Lower lobe of right lung (tissue), 2 donors: ENCODE measurements around the gene TMEM80. TPM values are rescaled to one million over a fixed set of nuclear protein-coding genes. Genes with fewer than 3 reads are reported as not detected.
A peak's percentile ranks its signal among the peaks of the same experiment; 100 is the strongest.

Experiments
- ATAC-seq, 2 donors: fragments of 200-7000 bp; cut with Tn5 transposase; one replicate each; pipeline ENCODE4 v1.9.1; 2020 to 2022; ENCODE audit warnings: mild to moderate bottlenecking in 2 of 2, moderate library complexity in 2 of 2
- DNase-seq: peaks from one replicate; pipeline ENCODE4 v3.0.0-alpha.2; 2020
- H3K27ac ChIP-seq: fragments of 200-600 bp; one replicate; pipeline ENCODE4 v1.8.0; 2022
- H3K27me3 ChIP-seq: fragments of 200-600 bp; one replicate; pipeline ENCODE4 v1.8.0; 2022; ENCODE audit warnings: low read depth
- H3K36me3 ChIP-seq: fragments of 200-600 bp; one replicate; pipeline ENCODE4 v1.8.0; 2022; ENCODE audit warnings: mild to moderate bottlenecking
- H3K4me1 ChIP-seq: fragments of 200-600 bp; one replicate; pipeline ENCODE4 v1.8.0; 2022
- H3K4me3 ChIP-seq: fragments of 200-600 bp; one replicate; pipeline ENCODE4 v1.8.0; 2022; ENCODE audit warnings: mild to moderate bottlenecking
- H3K9me3 ChIP-seq: fragments of 200-600 bp; one replicate; pipeline ENCODE4 v1.8.0; 2022
- intact Hi-C: fragments of 100-400 bp; cut with DNase I; formaldehyde crosslinking; loops from one replicate; pipeline ENCODE4 v1.11.0; 2022
- total RNA-seq: library from RNA; stranded (reverse); fragmentation: NEBNext Ultra II Directional; extraction: Animal tissue kit (Norgen Biotek cat#: 25700); gene quantifications from one replicate; pipeline ENCODE4 v1.2.1, GENCODE V29; 2021
- TF ChIP-seq, protein P1 (sequence below): fragments of 200-600 bp; IDR thresholded peaks from one replicate; pipeline ENCODE4 v1.8.0; 2022; ENCODE audit warnings: antibody characterized with exemption, mild to moderate bottlenecking
- donor health status: DM: no; HTN: yes; CAD: no; lungs with severe emphysema.

TMEM80 gene
- total RNA-seq, 1 donor from 2014 or later, result 33.9 TPM

DNA sequence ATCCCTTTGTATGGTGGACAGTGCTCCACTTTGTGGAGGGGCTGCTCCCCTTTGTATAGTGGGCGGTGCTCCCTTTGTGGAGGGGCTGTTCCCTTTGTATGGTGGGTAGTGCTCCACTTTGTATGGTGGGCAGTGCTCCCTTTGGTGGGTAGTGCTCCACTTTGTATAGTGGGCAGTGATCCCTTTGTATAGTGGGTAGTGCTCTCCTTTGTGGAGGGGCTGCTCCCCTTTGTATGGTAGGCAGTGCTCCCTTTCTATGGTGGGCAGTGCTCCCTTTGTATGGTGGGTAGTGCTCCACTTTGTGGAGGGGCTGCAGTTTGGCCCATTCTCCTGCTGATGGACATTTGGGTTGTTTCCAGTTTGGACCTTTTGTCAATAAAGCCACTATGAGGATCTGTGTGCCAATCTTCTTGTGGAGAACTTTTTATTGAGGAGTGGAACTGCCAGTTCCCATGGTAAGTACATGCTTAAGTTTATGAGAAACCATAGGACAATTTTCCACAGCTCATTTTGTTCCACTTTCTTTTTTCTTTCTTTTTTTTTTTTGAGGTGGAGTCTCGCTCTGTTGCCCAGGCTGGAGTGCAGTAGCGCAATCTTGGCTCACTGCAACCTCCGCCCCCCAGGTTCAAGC lies 47.1 kb downstream of the TMEM80 start:
- H3K27me3 ChIP-seq, result no peaks in the 10 kb centered on the region
- no peaks in the 10 kb centered on the region for H3K36me3 ChIP-seq

DNA sequence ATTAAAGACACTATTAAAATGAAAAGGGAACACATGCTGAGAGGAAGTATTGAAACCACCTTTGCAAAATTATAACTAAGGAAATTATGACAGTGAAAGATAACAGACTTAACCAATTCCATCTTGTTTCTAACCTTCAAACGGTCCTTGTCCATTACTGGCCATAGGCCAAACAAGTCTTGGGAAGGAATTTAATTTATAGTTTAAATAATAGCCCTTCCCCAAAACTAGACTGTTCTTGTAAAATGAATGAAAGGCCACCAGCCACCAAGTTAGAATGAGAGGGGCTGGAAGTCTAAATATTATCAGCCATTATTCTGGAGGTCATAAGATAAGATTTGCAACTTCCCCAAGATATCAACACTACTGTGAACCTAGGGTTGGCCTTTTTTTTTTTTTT lies 49.8 kb downstream of the TMEM80 start:
- no peak overlapping the region for H3K4me3 ChIP-seq
- no peaks in the 10 kb centered on the region for H3K27me3 ChIP-seq
- intact Hi-C loops, result no loop called here
- ATAC-seq (no peak), DNase-seq (no peak)
- H3K9me3 ChIP-seq, result no peaks in the 10 kb centered on the region
- no peaks in the 10 kb centered on the region for H3K36me3 ChIP-seq
- peaks cover 32% of the 10 kb centered on the region for H3K4me1 ChIP-seq
- no peak overlapping the region for H3K27ac ChIP-seq
- TF ChIP-seq, protein P1, sequence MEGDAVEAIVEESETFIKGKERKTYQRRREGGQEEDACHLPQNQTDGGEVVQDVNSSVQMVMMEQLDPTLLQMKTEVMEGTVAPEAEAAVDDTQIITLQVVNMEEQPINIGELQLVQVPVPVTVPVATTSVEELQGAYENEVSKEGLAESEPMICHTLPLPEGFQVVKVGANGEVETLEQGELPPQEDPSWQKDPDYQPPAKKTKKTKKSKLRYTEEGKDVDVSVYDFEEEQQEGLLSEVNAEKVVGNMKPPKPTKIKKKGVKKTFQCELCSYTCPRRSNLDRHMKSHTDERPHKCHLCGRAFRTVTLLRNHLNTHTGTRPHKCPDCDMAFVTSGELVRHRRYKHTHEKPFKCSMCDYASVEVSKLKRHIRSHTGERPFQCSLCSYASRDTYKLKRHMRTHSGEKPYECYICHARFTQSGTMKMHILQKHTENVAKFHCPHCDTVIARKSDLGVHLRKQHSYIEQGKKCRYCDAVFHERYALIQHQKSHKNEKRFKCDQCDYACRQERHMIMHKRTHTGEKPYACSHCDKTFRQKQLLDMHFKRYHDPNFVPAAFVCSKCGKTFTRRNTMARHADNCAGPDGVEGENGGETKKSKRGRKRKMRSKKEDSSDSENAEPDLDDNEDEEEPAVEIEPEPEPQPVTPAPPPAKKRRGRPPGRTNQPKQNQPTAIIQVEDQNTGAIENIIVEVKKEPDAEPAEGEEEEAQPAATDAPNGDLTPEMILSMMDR, result no peak

More for the DNA sequence above, 47.1 kb downstream of the TMEM80 start:
- DNase-seq, result no peak
- intact Hi-C loops, result no loop called here
- TF ChIP-seq, protein P1, result no peak
- Histone ChIP-seq H3K9me3 (no peaks in the 10 kb centered on the region), H3K4me1 (peaks cover 11% of the 10 kb centered on the region), H3K4me3 (no peak overlapping the region), H3K27ac (no peak overlapping the region)
- ATAC-seq, result no peak

DNA sequence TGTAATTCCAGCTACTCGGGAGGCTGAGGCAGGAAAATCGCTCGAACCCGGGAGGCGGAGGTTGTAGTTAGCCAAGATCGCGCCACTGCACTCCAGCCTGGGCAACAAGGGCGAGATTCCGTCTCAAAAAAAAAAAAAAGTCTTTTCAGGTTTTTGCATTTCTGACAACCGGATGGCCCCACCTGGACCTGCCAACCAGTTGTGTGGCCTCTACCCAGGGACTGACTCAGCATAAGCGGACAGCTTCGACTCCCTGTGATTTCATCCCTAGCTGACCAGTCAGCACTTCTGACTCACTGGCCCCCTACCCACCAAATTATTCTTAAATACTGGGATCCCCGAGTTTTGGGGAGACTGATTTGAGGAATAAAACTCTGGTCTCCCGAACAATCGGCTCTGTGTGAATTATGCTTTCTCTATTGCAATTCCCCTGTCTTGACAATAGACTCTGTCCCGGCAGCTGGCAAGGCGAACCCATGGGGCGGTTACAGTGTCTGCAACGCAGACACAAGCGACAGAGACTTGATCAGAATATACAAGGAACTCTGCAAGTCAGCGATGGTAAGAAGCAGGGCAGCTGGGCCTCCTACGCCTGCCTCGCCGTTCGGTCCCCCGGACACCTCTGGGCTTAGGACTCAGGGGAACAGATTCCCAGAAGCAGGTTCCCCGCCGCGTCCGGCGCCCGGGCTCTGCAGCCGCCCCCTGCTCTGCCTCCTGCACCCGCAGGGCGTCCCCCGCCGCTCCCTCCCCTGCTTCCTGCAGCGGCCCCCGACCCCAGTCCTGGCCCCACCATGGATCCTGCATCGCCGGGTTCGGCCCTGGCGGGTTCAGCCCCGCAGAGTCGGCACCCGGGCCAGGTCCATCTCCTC lies 50.9 kb downstream of the TMEM80 start:
- H3K27ac ChIP-seq, result peak overlapping the region; percentile 93
- intact Hi-C loops, result no loop called here

DNA sequence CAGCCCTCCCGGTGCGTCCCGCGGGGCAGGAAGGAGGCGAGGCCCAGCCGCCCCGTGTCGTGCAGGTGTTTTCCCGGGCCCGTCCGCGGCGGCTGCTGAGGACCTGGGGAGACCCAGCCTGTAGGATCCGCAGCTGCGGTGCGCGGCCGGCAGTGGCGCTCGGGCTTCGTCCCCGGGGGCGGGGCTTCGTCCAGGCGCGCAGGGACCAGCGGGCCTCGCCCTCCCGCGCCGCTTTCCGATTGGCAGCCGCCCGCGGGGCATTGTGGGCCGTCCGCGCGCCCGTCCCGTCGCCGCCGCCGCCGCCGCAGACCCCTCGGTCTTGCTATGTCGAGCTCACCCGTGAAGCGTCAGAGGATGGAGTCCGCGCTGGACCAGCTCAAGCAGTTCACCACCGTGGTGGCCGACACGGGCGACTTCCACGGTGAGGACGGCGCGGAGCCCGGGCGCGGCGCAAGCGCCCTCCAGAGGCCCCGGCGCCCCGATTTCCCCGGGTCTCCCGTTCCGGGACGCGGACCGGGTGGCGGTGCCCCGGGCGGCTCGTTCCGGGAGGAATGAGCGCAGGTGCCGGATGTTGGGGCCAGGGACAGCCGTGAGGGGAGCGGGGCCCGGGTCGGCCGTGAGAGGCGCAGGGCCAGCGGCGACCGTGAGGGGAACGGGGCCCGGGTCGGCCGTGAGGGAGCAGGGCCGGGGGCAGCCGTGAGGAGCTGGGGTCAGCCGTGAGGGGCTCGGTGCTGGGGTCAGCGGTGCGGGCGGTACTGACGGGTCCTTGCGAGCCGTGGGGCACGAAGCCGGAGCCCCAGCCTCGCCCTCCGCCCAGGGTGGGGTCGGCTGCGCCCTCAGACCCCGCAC lies 51.8 kb downstream of the TMEM80 start, which contains the start of gene TALDO1:
TSS of gene TALDO1 (plus strand) at position 307 of the 849 bp plus-strand sequence. CDS start at position 325, 18 bp downstream.
- peaks cover 32% of the 10 kb centered on the region for H3K4me1 ChIP-seq
- H3K9me3 ChIP-seq, result no peaks in the 10 kb centered on the region
- peak within 1 kb of the TSS; percentile 93 for H3K4me3 ChIP-seq
- intact Hi-C loops, result no loop called here
- DNase-seq, result peak; percentile 96
- H3K27ac ChIP-seq, result peak within 1 kb of the TSS; percentile 93
- H3K36me3 ChIP-seq, result peaks cover 2% of the 10 kb centered on the region
- TF ChIP-seq, protein P1, result peak; percentile 39
- no peaks in the 10 kb centered on the region for H3K27me3 ChIP-seq
- ATAC-seq, result peak; percentile 98 to 99

More for the DNA sequence above, 50.9 kb downstream of the TMEM80 start:
- DNase-seq, result no peak
- H3K4me3 ChIP-seq, result peak overlapping the region; percentile 93
- H3K36me3 ChIP-seq, result no peaks in the 10 kb centered on the region
- peaks cover 32% of the 10 kb centered on the region for H3K4me1 ChIP-seq
- TF ChIP-seq, protein P1, result no peak
- no peaks in the 10 kb centered on the region for H3K9me3 ChIP-seq
- ATAC-seq, result peak in 1 of 2 donors; percentile 34
- no peaks in the 10 kb centered on the region for H3K27me3 ChIP-seq

DNA sequence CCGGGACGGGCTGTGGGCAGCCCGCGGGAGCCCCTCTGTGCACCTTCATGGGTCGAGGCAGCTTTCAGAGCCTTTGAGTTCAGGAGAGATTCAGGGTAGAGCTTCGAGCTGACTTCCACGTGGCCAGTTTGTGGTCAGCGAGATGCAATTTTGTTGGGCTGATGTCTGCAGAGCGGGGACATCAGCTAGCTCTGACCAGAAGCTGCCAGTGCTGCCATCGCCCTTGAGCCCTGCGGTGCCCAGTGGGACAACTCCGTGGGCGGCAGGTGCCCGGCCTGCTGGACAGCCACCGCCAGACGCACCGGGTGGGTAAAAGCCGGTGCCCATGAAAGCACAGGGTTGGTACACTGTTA lies 52.4 kb downstream of the TMEM80 start:
- peak overlapping the region; percentile 93 for H3K4me3 ChIP-seq
- H3K27ac ChIP-seq, result peak overlapping the region; percentile 93
- H3K27me3 ChIP-seq, result no peaks in the 10 kb centered on the region
- no peaks in the 10 kb centered on the region for H3K9me3 ChIP-seq
- ATAC-seq (peak; percentile 41), DNase-seq (peak; percentile 60)
- H3K36me3 ChIP-seq, result peaks cover 7% of the 10 kb centered on the region
- TF ChIP-seq, protein P1, result no peak
- intact Hi-C loops, result no loop called here
- peaks cover 32% of the 10 kb centered on the region for H3K4me1 ChIP-seq
